Neural cell (in vitro differentiated cells): ENCODE data around the gene PPP1R13B. TPM values are rescaled to one million over a fixed set of nuclear protein-coding genes. Genes with fewer than 3 reads are reported as not detected.

ENCODE experiments used
- H2AFZ ChIP-seq: fragments of 200-600, 300-800 bp; sonication (generic), shearing (Covaris generic); 2 replicates; pipeline ENCODE4 v1.6.0; 2014; ENCODE audit warnings: low read depth, mild to moderate bottlenecking, antibody characterized with exemption, low read length, moderate library complexity
- H3F3A ChIP-seq: fragments of 200-600 bp; shearing (Covaris generic); 2 replicates; pipeline ENCODE4 v1.6.1; 2016; ENCODE audit warnings: mild to moderate bottlenecking, moderate library complexity, mixed read lengths, antibody characterized with exemption, low read length; ENCODE audit not compliant: insufficient read depth, poor library complexity, severe bottlenecking
- H3K27ac ChIP-seq: fragments of 200-600, 300-800 bp; sonication (generic), shearing (Covaris generic); 2 replicates; pipeline ENCODE4 v1.5.1; 2014; ENCODE audit warnings: mild to moderate bottlenecking, low read length, moderate library complexity
- H3K27me3 ChIP-seq: fragments of 300-800, 200-600 bp; sonication (generic), shearing (Covaris generic); 2 replicates; pipeline ENCODE4 v1.6.0; 2014; ENCODE audit warnings: mild to moderate bottlenecking, low read depth, low read length, moderate library complexity; ENCODE audit not compliant: insufficient read depth
- H3K36me3 ChIP-seq: fragments of 300-800, 200-600 bp; sonication (generic), shearing (Covaris generic); 2 replicates; pipeline ENCODE4 v1.5.1; 2014; ENCODE audit warnings: mild to moderate bottlenecking, antibody characterized with exemption, low read length, moderate library complexity; ENCODE audit not compliant: insufficient read depth
- H3K4me2 ChIP-seq: fragments of 300-800, 200-600 bp; sonication (generic), shearing (Covaris generic); 2 replicates; pipeline ENCODE4 v1.6.0; 2014; ENCODE audit warnings: mild to moderate bottlenecking, low read length
- H3K4me3 ChIP-seq: fragments of 300-800, 200-600 bp; sonication (generic), shearing (Covaris generic); 2 replicates; pipeline ENCODE4 v1.5.1; 2014; ENCODE audit warnings: mild to moderate bottlenecking, low read length, moderate library complexity
- H3K79me2 ChIP-seq: fragments of 200-600 bp; shearing (Covaris generic); replicated peaks from 2 replicates; pipeline ENCODE4 v1.6.0; 2014; ENCODE audit warnings: mild to moderate bottlenecking, low read length, moderate library complexity; ENCODE audit not compliant: insufficient read depth
- H3K9ac ChIP-seq: fragments of 300-800, 200-600 bp; sonication (generic), shearing (Covaris generic); 2 replicates; pipeline ENCODE4 v1.6.1; 2016; ENCODE audit warnings: mild to moderate bottlenecking, low read length, mixed read lengths
- H3K9me2 ChIP-seq: fragments of 200-600 bp; shearing (Covaris generic); 2 replicates; pipeline ENCODE4 v1.6.1; 2016; ENCODE audit warnings: mild to moderate bottlenecking, low read length, mixed read lengths; ENCODE audit not compliant: insufficient read depth
- H3K9me3 ChIP-seq: fragments of 200-600, 300-800 bp; sonication (generic), shearing (Covaris generic); 2 replicates; pipeline ENCODE4 v1.6.1; 2016; ENCODE audit warnings: mild to moderate bottlenecking, mixed run types, low read length, moderate library complexity, mixed read lengths
- H4K20me1 ChIP-seq: fragments of 200-600 bp; shearing (Covaris generic); 2 replicates; pipeline ENCODE4 v1.6.1; 2016; ENCODE audit warnings: mild to moderate bottlenecking, mixed run types; ENCODE audit not compliant: insufficient read depth
- CTCF ChIP-seq: fragments of 450-650 bp; IDR thresholded peaks from 2 replicates; pipeline ENCODE4 v1.5.1; 2014; ENCODE audit warnings: antibody characterized with exemption, mild to moderate bottlenecking, moderate library complexity; ENCODE audit not compliant: poor library complexity, severe bottlenecking
- EP300 ChIP-seq: fragments of 450-650 bp; conservative IDR thresholded peaks from 2 replicates; pipeline ENCODE4 v1.6.1; 2014; ENCODE audit warnings: antibody characterized with exemption, mild to moderate bottlenecking, moderate library complexity; ENCODE audit not compliant: poor library complexity, severe bottlenecking
- EZH2 ChIP-seq: fragments of 200-600, 300-800 bp; shearing (Covaris generic), sonication (generic); IDR thresholded peaks from 2 replicates; pipeline ENCODE4 v1.6.1; 2014; ENCODE audit warnings: antibody characterized with exemption, low read length, borderline replicate concordance, mild to moderate bottlenecking; ENCODE audit not compliant: insufficient read depth, poor library complexity, severe bottlenecking
- MXI1 ChIP-seq: fragments of 450-650 bp; conservative IDR thresholded peaks from 2 replicates; pipeline ENCODE4 v1.6.1; 2014; ENCODE audit warnings: antibody characterized with exemption, mild to moderate bottlenecking; ENCODE audit not compliant: poor library complexity, severe bottlenecking
- POLR2AphosphoS5 ChIP-seq: IDR thresholded peaks from 2 replicates; pipeline ENCODE4 v1.6.1; 2012
- RAD21 ChIP-seq: fragments of 450-650 bp; conservative IDR thresholded peaks from 2 replicates; pipeline ENCODE4 v1.6.1; 2014; ENCODE audit warnings: antibody characterized with exemption, mild to moderate bottlenecking, moderate library complexity
- REST ChIP-seq: IDR thresholded peaks from 2 replicates; pipeline ENCODE4 v1.6.1; 2012; ENCODE audit warnings: borderline replicate concordance
- SMC3 ChIP-seq: fragments of 450-650 bp; conservative IDR thresholded peaks from 2 replicates; pipeline ENCODE4 v1.6.1; 2014; ENCODE audit warnings: antibody characterized with exemption, mild to moderate bottlenecking, moderate library complexity; ENCODE audit not compliant: poor library complexity
- TAF1 ChIP-seq: IDR thresholded peaks from 2 replicates; pipeline ENCODE4 v1.6.1; 2012; ENCODE audit warnings: low read depth
- polyA plus RNA-seq: library from polyadenylated mRNA; depleted of rRNA; stranded (reverse); fragments of >200 nt; gene quantifications from 2 replicates; pipeline ENCODE4 v1.2.3, GENCODE V29; 2014

Gene PPP1R13B
- polyA plus RNA-seq, 1 donor from 2014 or later: 8.2 TPM

GRCh38 chr14:103803661-103804060, 43.7 kb downstream of the PPP1R13B start:
- Histone ChIP-seq H3K4me2 (no peak overlapping the region), H3K27me3 (no peaks in the 10 kb centered on the region), H3K9me2 (no peaks in the 10 kb centered on the region), H4K20me1 (no peaks in the 10 kb centered on the region), H3K9me3 (no peaks in the 10 kb centered on the region), H3K36me3 (no peaks in the 10 kb centered on the region), H3K79me2 (no peaks in the 10 kb centered on the region), H3K9ac (no peak overlapping the region), H2AFZ (no peak overlapping the region), H3F3A (no peaks in the 10 kb centered on the region), H3K4me3 (no peak overlapping the region), H3K27ac (no peak overlapping the region)
- TF ChIP-seq RAD21 (no peak), REST (no peak), POLR2AphosphoS5 (no peak), EP300 (no peak), TAF1 (no peak), EZH2 (no peak), MXI1 (no peak), SMC3 (no peak), CTCF (no peak)

GRCh38 chr14:103802356-103802755, 45.0 kb downstream of the PPP1R13B start:
- no peaks in the 10 kb centered on the region for H3K9me3 ChIP-seq
- no peaks in the 10 kb centered on the region for H4K20me1 ChIP-seq
- no peak overlapping the region for H3K4me3 ChIP-seq
- no peak overlapping the region for H3K4me2 ChIP-seq
- H3K9me2 ChIP-seq: no peaks in the 10 kb centered on the region
- no peak for TF ChIP-seq POLR2AphosphoS5
- no peak for TF ChIP-seq EZH2
- TF ChIP-seq REST: no peak
- TF ChIP-seq TAF1: no peak
- TF ChIP-seq RAD21: no peak
- no peak for TF ChIP-seq CTCF
- no peak for TF ChIP-seq SMC3
- TF ChIP-seq EP300: no peak
- TF ChIP-seq MXI1: no peak
- H3K79me2 ChIP-seq: no peaks in the 10 kb centered on the region
- no peak overlapping the region for H3K9ac ChIP-seq
- no peaks in the 10 kb centered on the region for H3K36me3 ChIP-seq
- H3K27me3 ChIP-seq: no peaks in the 10 kb centered on the region
- no peak overlapping the region for H3K27ac ChIP-seq
- H3F3A ChIP-seq: no peaks in the 10 kb centered on the region
- H2AFZ ChIP-seq: no peak overlapping the region
